HG02588 (cell line): Measurements from ENCODE around the gene ENTPD2.
"Not testable (repeated sequence)": the region's sequence is repeated elsewhere in the genome, so short reads cannot be mapped to it uniquely, and the experiment has no call there.

Experiments
- ATAC-seq: cut with Tn5 transposase; IDR thresholded peaks from one replicate; pipeline ENCODE4 v1.9.1; 2021; ENCODE audit warnings: mild to moderate bottlenecking, moderate library complexity; ENCODE audit not compliant: unreplicated experiment

ENTPD2 gene

DNA sequence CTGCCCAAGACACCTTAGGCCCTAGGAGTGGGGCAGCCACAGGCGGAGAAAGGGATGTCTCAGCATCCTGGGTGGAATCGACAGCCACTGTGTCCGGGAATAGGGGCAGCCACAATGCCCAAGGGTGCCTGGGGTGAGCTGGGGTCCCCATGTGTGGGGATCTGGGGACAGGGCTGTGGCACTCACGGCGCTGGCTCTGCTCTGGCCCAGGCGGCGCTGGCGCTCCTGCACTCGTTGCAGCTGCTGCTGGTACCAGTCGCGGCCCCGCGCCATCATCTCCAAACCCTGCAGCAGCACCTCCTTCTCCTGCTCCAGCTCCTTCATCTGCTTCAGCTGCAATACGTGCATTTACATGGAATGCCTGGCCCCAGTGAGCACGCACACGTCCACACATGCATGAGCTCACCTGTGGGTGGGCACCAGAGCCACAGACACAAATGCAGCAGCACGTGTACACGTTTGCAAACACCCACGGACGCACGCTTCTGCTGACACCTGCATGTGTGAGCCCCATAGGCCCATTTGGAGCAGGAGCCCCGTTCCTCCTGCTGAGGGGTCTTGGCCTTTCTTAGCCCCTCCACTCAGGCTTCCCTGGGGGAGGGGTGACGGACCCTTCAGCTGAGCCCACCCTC lies 11.6 kb upstream of the ENTPD2 start:
- no peak for ATAC-seq

- ATAC-seq: no peak
These were observed 11.0 kb upstream of the ENTPD2 start for GRCh38 chr9:137064880-137065164.

GRCh38 chr9:137064027-137064879 lies 10.4 kb upstream of the ENTPD2 start:
- no peak for ATAC-seq

- no peak for ATAC-seq
These were observed 9.6 kb upstream of the ENTPD2 start for GRCh38 chr9:137063311-137064026.

DNA sequence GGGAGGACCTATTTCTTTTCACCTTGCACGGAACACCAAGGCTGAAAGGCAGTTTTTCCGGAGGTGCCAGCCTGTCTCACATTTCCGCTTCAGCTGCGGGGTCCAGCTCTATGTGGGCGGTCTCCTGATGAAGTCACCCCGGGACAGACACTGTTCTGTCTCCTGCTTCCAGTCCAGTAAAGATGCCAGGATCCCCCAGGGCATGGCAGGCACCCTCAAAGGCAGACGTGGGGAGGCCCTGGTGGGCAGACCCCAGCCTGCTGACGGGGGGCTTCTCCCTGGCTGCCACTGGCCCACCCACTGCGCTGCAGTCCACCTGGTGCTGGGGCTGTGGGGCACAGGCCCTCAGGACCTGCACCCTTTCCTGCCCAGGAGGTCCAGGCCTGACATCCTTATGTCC lies 8.9 kb upstream of the ENTPD2 start:
- ATAC-seq: not testable (repeated sequence)

- no peak for ATAC-seq
These were observed 8.5 kb upstream of the ENTPD2 start for GRCh38 chr9:137062384-137062783.

- no peak for ATAC-seq
These were observed 4.8 kb upstream of the ENTPD2 start for GRCh38 chr9:137058521-137059234.

- no peak for ATAC-seq
These were observed 3.7 kb upstream of the ENTPD2 start for GRCh38 chr9:137057545-137057944.

GRCh38 chr9:137056739-137057415 lies 3.0 kb upstream of the ENTPD2 start:
- no peak for ATAC-seq

- no peak for ATAC-seq
These were observed 1.8 kb upstream of the ENTPD2 start for GRCh38 chr9:137055385-137056364.

GRCh38 chr9:137054932-137055384 lies 1.1 kb upstream of the ENTPD2 start:
- no peak for ATAC-seq

GRCh38 chr9:137052998-137053943 lies 590 bp downstream of the ENTPD2 start:
- no peak for ATAC-seq

- ATAC-seq: no peak
These were observed 1.6 kb downstream of the ENTPD2 start for GRCh38 chr9:137052293-137052692.

DNA sequence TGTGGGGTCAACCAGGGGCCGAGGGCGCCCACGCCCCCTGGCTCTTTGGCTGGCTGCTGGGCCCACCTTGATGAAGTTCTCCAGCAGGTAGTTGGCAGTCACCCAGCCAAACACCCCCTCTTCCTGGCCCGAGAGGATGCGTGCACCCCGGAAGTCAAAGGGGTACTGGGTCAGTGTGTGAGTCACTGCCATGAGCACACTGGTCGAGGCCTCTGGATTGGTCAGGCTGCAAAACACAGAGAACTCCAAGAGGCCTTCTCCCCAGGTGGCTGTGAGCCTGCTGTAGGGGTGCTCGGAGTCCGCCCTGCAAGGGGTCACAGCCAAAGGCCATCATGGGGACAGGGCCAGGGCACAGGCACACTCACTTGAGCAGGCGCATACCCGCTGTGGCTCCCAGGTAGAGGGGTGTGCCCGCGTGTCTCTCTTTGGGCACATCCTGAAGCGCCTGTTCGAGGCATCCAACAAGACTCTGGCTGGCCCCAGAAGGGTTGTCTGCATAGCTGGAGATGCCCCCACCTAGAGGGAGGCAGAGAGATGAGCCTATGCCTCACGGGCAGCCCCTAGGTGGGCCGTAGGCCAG lies 2.6 kb downstream of the ENTPD2 start:
- ATAC-seq: no peak

DNA sequence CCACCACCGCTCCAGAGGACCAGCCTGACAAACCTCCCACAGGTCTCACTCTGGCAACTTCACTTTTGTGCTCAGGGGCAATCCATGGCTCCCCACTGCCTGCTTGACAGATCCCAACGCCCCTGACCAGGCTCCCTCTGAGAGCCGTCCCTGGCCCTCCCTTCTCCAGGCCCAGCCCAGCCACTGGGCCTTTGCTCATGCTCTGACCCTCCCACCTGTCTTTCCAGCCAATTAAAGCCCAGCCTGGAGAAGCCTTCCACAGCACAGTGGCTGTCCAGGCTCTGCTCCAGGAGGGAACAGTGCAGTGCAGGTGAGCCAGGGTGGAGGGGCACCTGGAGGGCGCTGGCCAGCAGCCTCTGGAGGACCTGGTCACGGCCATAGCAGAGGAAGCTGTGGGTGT lies 3.3 kb downstream of the ENTPD2 start:
- no peak for ATAC-seq

DNA sequence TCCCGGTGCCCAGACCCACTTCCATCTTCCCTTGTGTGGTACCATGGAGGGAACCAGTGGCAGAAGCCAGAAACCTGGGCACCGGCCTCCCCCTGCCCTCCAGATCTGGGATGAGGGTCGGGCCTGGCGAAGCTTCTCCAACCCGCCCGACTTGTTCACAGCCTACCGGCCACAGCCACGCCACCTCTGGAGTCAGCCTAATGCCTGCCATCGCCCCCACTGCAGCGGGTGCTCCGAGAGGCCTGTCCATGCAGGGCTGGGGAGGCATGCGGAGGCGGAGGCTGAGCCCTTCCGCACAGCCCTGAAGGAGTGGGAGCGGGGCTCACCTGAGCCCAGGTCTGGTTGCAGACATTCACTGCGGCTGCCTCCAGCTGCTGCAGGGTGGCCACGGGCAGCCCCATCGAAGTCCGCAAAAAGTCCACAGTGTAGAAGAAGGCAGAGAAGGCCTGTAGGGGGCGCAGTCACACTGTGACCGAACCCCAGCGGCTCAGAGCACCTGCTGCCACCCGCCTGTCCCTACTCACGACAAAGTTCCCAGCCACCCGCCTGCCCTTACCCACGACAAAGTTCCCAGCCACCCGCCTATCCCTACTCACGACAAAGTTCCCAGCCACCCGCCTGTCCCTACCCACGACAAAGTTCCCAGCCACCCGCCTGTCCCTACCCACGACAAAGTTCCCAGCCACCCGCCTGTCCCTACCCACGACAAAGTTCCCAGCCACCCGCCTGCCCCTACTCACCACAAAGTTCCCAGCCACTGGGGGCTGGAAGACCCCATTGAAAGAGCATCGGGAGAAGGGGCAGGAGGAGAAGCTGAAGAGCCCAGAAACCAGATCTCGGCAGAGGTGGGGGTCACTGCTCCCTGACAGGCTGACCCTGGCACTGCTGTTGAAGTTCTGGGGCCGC lies 4.1 kb downstream of the ENTPD2 start:
- no peak for ATAC-seq
